Naive thymus-derived CD8-positive, alpha-beta T cell (primary cell): ENCODE measurements around the gene PARD3. TPM values are rescaled to one million over a fixed set of nuclear protein-coding genes. Genes with fewer than 3 reads are reported as not detected.
"Not testable (repeated sequence)": the region's sequence is repeated elsewhere in the genome, so short reads cannot be mapped to it uniquely, and the experiment has no call there.

ENCODE experiments used
- ATAC-seq, 2 donors: fragments of 150-1000 bp; cut with Tn5 transposase in 1 of 2; sonication (Bioruptor Pico), chemical (Tn5 transposase) in 1 of 2; 1 replicate in 1 of 2; 2 replicates in 1 of 2; pipeline ENCODE4 v1.10.0; 2021; ENCODE audit warnings: mild to moderate bottlenecking in 2 of 2, moderate library complexity in 2 of 2
- POLR2A ChIA-PET: fragments of 350-600 bp; sonication (Branson Sonifier 250); formaldehyde crosslinking; loops from one replicate; lab custom pipeline; 2021; ENCODE audit warnings: antibody characterized with exemption; lab: Charles Lee
- DNase-seq, 10 donors: peaks; one replicate each; pipeline versions ENCODE4 v3.0.0 to v3.0.0-alpha.2; 2020 to 2022
- H3K27ac Mint-ChIP-seq, 10 donors: one replicate each; pipeline ENCODE4 v1.8.0; 2020 to 2022; ENCODE audit warnings: mild to moderate bottlenecking in 10 of 10, mixed read lengths in 10 of 10, moderate library complexity in 4 of 10, inconsistent platforms in 1 of 10
- H3K27me3 Mint-ChIP-seq, 5 donors: one replicate each; pipeline ENCODE4 v1.8.0; 2021 to 2022; ENCODE audit warnings: mixed read lengths in 5 of 5
- H3K36me3 Mint-ChIP-seq, 3 donors: one replicate each; pipeline ENCODE4 v1.8.0; 2020 to 2022; ENCODE audit warnings: mixed read lengths in 3 of 3, mild to moderate bottlenecking in 2 of 3, inconsistent platforms in 1 of 3
- H3K4me1 Mint-ChIP-seq, 4 donors: one replicate each; pipeline ENCODE4 v1.8.0; 2021 to 2022; ENCODE audit warnings: mixed read lengths in 4 of 4
- H3K4me3 Mint-ChIP-seq, 10 donors: one replicate each; pipeline ENCODE4 v1.8.0; 2020 to 2022; ENCODE audit warnings: mild to moderate bottlenecking in 10 of 10, mixed read lengths in 10 of 10, moderate library complexity in 6 of 10, inconsistent platforms in 1 of 10
- H3K9me3 Mint-ChIP-seq, 9 donors: one replicate each; pipeline ENCODE4 v1.8.0; 2020 to 2022; ENCODE audit warnings: mixed read lengths in 9 of 9, mild to moderate bottlenecking in 3 of 9, inconsistent platforms in 1 of 9, moderate library complexity in 1 of 9
- polyA plus RNA-seq, 3 donors: library from polyadenylated mRNA; unstranded; fragments of 300-500 nt; fragmentation: Illumina TruSeq; gene quantifications; one replicate each; pipeline ENCODE4 v1.2.3, GENCODE V29; 2021
- total RNA-seq, 8 experiments: library from RNA in 2 of 8; stranded (reverse) in 2 of 8; gene quantifications; one replicate each; pipeline ENCODE4 v1.2.3 and lab custom pipeline; 2021 to 2026

Gene PARD3
- total and polyA plus RNA-seq, 5 experiments from 2014 or later, result 0.10 to 0.51 (median 0.18) TPM

DNA sequence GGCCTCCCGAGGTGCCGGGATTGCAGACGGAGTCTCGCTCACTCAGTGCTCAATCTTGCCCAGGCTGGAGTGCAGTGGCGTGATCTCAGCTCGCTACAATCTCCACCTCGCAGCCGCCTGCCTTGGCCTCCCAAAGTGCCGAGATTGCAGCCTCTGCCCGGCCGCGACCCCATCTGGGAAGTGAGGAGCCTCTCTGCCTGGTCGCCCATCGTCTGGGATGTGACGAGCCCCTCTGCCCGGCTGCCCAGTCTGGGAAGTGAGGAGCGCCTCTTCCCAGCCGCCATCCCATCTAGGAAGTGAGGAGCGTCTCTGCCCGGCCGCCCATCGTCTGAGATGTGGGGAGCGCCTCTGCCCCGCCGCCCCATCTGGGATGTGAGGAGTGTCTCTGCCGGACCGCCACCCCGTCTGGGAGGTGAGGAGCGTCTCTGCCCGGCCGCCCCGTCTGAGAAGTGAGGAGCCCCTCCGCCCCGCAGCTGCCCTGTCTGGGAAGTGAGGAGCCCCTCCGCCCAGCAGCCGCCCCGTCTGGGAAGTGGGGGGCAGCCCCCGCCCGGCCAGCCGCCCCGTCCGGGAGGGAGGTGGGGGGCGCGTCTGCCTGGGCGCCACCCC lies 462.4 kb downstream of the PARD3 start:
- H3K36me3 Mint-ChIP-seq, H3K9me3 Mint-ChIP-seq, H3K27ac Mint-ChIP-seq, DNase-seq, ATAC-seq, H3K4me1 Mint-ChIP-seq, POLR2A ChIA-PET, H3K27me3 Mint-ChIP-seq, H3K4me3 Mint-ChIP-seq: not testable (repeated sequence)

DNA sequence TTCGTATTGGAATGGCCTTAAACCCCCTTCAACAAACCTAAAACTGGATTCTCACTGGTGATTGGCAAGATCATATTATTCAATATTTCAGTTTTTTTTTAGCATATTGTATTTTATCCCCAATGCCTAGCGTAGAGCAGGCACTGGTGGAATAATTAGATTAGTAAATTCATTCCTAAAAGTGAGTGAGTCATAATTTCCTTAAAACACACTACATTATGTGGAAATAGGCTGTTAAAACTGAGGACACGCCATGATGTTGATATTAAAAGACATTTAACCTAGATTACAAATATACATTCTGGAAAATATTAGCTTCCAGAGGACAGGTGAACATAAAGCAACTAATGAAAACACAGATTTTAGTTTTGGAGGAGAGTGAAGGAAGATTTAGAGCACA lies 463.9 kb downstream of the PARD3 start:
- DNase-seq, result no peak
- no peak for ATAC-seq
- Mint-ChIP-seq H3K36me3 (no peaks in the 10 kb centered on the region), H3K4me1 (no peaks in the 10 kb centered on the region), H3K4me3 (no peak overlapping the region), H3K27ac (no peak overlapping the region), H3K27me3 (peaks cover 0 to 7% (median 0%) of the 10 kb centered on the region in 5 donors), H3K9me3 (peaks cover 0 to 8% (median 2%) of the 10 kb centered on the region in 9 donors)
- POLR2A ChIA-PET, result no interaction called here

DNA sequence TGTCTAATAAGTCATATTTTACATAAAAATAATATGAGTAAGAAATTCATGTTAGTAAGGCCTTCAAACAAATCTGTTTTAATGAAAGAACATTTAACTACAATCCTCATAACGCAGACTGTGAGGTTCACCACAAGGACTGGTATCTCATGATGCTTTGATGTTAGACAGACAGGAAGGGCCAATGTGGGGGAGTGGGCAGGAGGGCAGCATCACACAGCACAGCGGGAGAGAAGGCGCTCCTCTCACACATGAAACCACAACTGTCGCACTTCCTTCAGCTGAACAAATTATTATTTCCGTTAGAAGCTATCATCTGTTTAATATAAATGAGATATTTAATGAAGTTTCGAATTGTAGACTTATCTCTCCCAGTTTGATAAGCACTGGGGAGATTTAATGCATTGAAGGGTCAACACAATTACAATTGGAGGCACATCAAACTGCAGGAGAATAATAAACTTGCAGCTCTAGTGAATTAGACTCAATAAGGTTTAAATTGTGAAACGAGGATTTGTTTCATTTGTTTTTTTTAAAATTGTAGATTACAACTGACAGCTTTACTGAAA lies 466.1 kb downstream of the PARD3 start:
- Mint-ChIP-seq H3K27ac (no peak overlapping the region), H3K4me1 (no peaks in the 10 kb centered on the region), H3K9me3 (peaks cover 0 to 8% (median 2%) of the 10 kb centered on the region in 9 donors), H3K27me3 (no peaks in the 10 kb centered on the region), H3K36me3 (no peaks in the 10 kb centered on the region), H3K4me3 (peak overlapping the region in 1 of 10 donors; percentile 45)
- DNase-seq (no peak), ATAC-seq (no peak)
- POLR2A ChIA-PET, result no interaction called here

DNA sequence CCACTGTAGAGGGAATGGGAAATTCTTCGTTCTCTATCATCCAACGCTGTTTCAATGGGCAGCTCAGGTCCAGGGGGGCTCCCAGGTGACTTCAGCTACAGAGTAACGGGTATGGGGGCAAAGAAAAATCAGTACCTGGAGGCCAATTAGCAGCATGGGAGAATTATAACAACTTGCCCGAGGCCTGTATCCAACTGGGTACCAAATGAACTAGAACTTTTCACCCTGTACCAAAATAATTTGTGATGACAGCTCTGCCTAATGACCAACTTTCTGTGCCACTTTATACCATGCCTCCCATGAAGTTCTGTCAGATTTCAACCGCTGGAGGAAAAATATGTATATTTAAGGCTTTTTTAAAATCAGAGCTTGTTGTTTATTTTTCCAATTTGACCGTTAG lies 467.1 kb downstream of the PARD3 start:
- POLR2A ChIA-PET, result no interaction called here
- DNase-seq (no peak), ATAC-seq (no peak)
- Mint-ChIP-seq H3K27me3 (no peaks in the 10 kb centered on the region), H3K4me3 (no peak overlapping the region), H3K9me3 (peaks cover 0 to 8% (median 1%) of the 10 kb centered on the region in 9 donors), H3K27ac (no peak overlapping the region), H3K36me3 (no peaks in the 10 kb centered on the region), H3K4me1 (no peaks in the 10 kb centered on the region)

DNA sequence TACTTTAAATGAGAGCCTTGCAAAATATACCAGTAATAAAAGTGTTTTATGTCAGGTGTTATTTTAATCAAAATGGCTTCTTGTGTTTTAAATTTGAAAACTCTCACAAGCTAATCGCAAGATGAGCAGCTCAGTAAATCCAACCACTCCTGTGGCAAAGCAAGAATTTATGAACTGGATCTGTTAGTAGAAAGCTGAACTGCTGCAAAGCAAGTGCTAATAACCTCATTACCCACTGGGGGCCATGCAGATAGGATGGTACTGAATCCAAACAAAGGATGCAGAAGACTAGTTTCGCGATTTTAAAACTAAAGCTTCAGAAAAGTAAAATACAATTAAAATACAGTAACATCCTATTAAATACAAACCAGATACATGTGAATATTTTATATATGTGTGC lies 468.0 kb downstream of the PARD3 start:
- no peak for ATAC-seq
- POLR2A ChIA-PET, result no interaction called here

DNA sequence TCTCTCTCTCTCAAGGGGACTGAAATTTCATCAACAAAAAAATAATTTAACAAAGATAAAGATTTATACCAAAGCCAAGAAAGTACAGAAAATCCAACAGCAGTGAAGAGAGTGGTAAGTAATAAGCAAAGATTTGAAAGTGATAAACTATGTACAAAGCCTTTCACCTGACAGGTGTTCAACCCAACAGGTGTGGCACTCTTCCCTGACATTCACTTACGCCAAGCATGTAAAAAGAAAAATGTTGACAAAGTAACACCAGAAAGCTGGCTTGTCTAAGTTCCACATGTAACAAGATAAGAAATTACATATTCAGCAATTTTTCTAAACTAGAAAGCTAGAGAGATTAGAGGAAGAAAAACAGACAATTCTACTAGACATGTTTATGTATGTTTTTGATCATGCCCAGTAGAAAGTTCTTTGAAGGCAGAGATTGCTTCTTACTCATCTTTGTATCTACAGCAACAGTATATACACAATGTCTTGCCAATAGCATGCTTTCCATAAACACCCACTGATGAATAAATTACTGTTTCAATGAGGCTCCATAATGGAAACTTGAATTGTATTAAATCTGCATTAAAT lies 468.5 kb downstream of the PARD3 start:
- Mint-ChIP-seq H3K4me3 (no peak overlapping the region), H3K27ac (no peak overlapping the region), H3K4me1 (no peaks in the 10 kb centered on the region), H3K36me3 (no peaks in the 10 kb centered on the region), H3K27me3 (no peaks in the 10 kb centered on the region), H3K9me3 (peaks cover 0 to 8% (median 1%) of the 10 kb centered on the region in 9 donors)
- DNase-seq, result no peak
- POLR2A ChIA-PET, result no interaction called here
- no peak for ATAC-seq

More for the DNA sequence above, 468.0 kb downstream of the PARD3 start:
- H3K27me3 Mint-ChIP-seq, result no peaks in the 10 kb centered on the region
- no peak for DNase-seq
- no peaks in the 10 kb centered on the region for H3K4me1 Mint-ChIP-seq
- H3K9me3 Mint-ChIP-seq, result peaks cover 0 to 8% (median 1%) of the 10 kb centered on the region in 9 donors
- no peaks in the 10 kb centered on the region for H3K36me3 Mint-ChIP-seq
- no peak overlapping the region for H3K27ac Mint-ChIP-seq
- H3K4me3 Mint-ChIP-seq, result no peak overlapping the region

DNA sequence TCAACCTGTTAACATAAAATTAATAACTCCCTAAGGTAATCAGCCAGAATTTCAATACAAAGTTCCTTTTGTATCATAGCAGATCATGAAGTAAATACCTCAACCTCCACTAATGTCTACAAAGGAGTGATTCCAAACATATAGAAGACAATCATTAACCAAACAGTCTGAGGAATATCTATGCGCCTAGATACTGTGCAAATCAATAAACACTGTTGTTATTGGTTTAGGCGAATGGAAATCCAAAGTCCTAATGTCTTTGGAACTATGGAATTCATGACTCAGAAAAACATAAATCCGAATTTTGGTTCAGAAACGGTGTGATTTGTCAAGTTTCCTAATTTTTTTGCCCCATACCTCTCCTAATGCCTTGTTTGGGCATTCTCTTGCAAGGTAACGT lies 469.7 kb downstream of the PARD3 start:
- H3K4me1 Mint-ChIP-seq, result peaks cover 0 to 2% (median 0%) of the 10 kb centered on the region in 4 donors
- ATAC-seq (no peak), DNase-seq (no peak)
- peaks cover 0 to 8% (median 1%) of the 10 kb centered on the region in 9 donors for H3K9me3 Mint-ChIP-seq
- POLR2A ChIA-PET, result no interaction called here
- H3K36me3 Mint-ChIP-seq, result no peaks in the 10 kb centered on the region
- no peak overlapping the region for H3K27ac Mint-ChIP-seq
- no peaks in the 10 kb centered on the region for H3K27me3 Mint-ChIP-seq
- no peak overlapping the region for H3K4me3 Mint-ChIP-seq

DNA sequence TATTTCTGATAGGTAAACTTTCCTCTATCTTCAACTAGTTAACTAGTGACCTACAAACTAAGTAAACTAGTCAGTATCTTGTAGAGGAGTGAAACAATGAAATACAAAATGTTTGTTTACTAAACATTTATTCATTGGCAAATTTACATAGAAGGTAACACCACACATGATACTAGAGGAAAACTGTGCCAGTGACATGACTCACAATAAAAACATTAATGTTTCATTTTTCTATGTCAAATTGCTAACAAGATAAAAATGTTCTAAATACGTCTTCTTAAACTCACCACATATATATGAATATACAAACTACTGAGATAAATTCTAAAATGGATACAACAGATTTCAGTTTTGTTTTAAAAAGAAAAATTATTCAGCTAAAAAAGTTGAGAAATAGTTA lies 471.3 kb downstream of the PARD3 start:
- POLR2A ChIA-PET, result interaction anchor here (0.7 kb wide), 1 partner anchor 1050 kb away, joined by 6 read pairs; no protein-coding TSS in a partner anchor
- peaks cover 0 to 5% (median 0%) of the 10 kb centered on the region in 9 donors for H3K9me3 Mint-ChIP-seq
- peaks cover 0 to 6% (median under 1%) of the 10 kb centered on the region in 4 donors for H3K4me1 Mint-ChIP-seq
- no peaks in the 10 kb centered on the region for H3K27me3 Mint-ChIP-seq
- ATAC-seq, result no peak
- H3K4me3 Mint-ChIP-seq, result no peak overlapping the region
- H3K27ac Mint-ChIP-seq, result no peak overlapping the region
- DNase-seq, result no peak
- H3K36me3 Mint-ChIP-seq, result no peaks in the 10 kb centered on the region

DNA sequence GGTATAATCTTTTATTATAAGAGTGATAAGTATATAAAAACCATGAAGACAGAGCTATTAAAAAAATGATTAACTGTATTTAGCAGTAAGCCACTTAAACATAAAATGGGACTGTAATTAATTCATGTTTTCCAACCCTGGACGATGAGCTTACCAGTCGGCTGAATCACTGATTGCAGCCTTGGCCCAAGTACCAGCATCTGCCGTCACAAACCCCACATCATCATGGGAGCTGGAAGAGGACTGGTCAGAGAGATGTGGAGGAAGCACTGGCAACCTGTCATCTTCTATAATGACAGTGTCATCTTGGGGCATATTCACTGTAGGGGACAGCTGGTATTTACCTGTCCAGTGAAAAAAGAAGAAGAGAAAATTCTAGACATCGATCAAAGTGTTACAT lies 473.6 kb downstream of the PARD3 start:
- DNase-seq (no peak), ATAC-seq (no peak)
- Mint-ChIP-seq H3K27ac (no peak overlapping the region), H3K36me3 (no peaks in the 10 kb centered on the region), H3K4me1 (peaks cover 0 to 6% (median under 1%) of the 10 kb centered on the region in 4 donors), H3K27me3 (no peaks in the 10 kb centered on the region), H3K9me3 (no peaks in the 10 kb centered on the region), H3K4me3 (no peak overlapping the region)
- POLR2A ChIA-PET, result no interaction called here

DNA sequence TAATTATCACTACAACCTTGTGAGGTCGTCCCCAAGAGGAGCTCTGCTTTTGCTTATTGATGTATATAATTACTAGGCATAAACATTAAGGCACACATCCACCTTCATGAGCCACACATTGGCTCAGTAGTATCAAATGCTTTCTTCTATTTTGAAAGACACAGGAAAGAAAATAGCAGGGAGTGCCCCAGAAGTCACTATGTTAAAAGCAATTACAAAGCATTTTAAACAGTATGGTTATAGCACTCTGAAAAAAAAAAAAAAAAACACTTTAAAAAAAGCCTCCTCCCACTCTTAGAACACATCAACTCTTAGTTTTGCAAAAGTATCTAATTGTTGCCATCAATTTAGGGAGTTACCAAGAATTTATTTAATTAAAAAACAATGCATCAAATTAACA lies 474.2 kb downstream of the PARD3 start:
- Mint-ChIP-seq H3K27me3 (no peaks in the 10 kb centered on the region), H3K4me3 (no peak overlapping the region), H3K36me3 (no peaks in the 10 kb centered on the region), H3K27ac (no peak overlapping the region), H3K9me3 (no peaks in the 10 kb centered on the region), H3K4me1 (peaks cover 0 to 6% (median under 1%) of the 10 kb centered on the region in 4 donors)
- DNase-seq (no peak), ATAC-seq (no peak)
- POLR2A ChIA-PET, result no interaction called here

DNA sequence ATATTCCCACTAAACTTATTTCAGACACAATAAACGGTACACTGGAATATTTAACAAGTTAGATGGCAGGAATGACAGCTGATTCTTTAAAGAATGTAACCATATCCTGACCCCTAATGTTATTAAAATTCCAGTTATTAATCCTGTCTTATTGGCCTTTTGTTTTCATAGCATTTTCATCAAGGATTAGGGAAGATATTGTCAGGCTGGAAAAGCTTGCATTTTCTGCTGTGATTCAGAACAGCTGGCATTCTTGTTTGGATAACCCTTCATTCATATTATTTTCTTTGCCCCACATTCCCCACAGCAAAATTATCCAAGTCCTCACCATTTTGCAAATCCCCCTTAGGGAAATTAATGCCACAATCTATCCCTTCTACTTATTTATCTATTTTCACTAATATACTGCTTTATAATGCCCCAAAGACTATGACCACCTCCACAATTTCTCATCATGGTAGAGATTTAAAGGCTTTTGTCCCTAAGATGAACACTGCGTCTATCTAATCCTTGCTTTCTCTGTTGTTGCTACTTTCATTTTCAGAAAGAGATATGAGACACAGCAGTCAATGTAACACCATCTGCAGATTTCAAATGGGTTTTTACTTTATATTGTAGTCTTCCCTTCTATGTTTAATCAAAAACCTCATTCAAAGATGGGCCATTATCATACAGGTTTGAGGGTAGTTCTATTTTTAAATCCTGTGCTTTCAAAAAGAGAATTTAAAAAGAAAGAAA lies 475.1 kb downstream of the PARD3 start:
- Mint-ChIP-seq H3K4me1 (peaks cover 0 to 6% (median under 1%) of the 10 kb centered on the region in 4 donors), H3K9me3 (no peaks in the 10 kb centered on the region), H3K27ac (no peak overlapping the region), H3K36me3 (no peaks in the 10 kb centered on the region), H3K4me3 (no peak overlapping the region), H3K27me3 (no peaks in the 10 kb centered on the region)
- DNase-seq (no peak), ATAC-seq (no peak)
- POLR2A ChIA-PET, result no interaction called here

DNA sequence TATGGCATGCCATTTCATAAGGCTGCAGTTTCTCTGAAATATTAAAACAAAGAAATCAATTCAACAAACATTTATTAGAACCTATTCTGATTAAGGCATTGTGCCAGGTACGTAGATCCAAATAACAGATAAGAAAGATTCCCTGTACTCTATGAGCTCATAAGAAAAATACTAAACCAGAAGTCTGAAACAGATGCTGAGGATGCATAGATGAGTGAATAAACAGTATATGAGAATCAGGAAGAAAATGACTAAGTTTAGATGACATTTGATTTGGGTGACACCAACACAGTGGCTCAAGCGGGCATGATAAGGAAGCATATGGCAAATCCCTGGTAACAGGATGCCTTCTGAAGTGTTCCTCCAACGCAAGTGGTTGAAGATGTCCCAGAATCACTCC lies 477.2 kb downstream of the PARD3 start:
- Mint-ChIP-seq H3K9me3 (no peaks in the 10 kb centered on the region), H3K27ac (no peak overlapping the region), H3K27me3 (no peaks in the 10 kb centered on the region), H3K4me1 (peaks cover 0 to 6% (median under 1%) of the 10 kb centered on the region in 4 donors), H3K36me3 (no peaks in the 10 kb centered on the region), H3K4me3 (no peak overlapping the region)
- ATAC-seq (no peak), DNase-seq (no peak)
- POLR2A ChIA-PET, result no interaction called here
